Measurements from ENCODE around the gene ITIH1. TPM values are rescaled to one million over a fixed set of nuclear protein-coding genes. Genes with fewer than 3 reads are reported as not detected.

Gene ITIH1
- polyA plus RNA-seq, 2 of the 4 experiments (the other 2 are of a cell fraction): not detected

DNA sequence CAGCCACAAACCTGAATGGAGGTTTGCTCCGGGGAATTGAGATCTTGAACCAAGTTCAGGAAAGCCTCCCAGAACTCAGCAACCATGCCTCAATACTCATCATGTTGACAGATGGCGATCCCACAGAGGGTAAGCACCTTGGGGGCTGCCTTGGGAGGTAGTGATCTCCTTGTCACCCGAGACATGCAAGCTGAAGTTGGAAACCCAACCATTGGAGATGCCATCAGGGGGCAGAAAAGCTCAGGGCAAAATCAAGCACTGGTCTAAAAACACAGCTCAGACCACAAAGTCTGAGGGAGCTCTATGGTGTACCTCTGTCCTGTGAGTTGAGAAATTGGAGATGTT is 5.8 kb downstream of the ITIH1 start:
- FAIRE-seq: no peak
- Histone ChIP-seq H3K4me3 (no peak overlapping the region), H3K9me3 (no peaks in the 10 kb centered on the region), H3K27ac (no peak overlapping the region), H3K4me1 (no peaks in the 10 kb centered on the region), H3K4me2 (no peak overlapping the region)
- TF ChIP-seq CTCF (IDR thresholded peaks at IDR 0.05): no peak
- TF ChIP-seq, protein P1, sequence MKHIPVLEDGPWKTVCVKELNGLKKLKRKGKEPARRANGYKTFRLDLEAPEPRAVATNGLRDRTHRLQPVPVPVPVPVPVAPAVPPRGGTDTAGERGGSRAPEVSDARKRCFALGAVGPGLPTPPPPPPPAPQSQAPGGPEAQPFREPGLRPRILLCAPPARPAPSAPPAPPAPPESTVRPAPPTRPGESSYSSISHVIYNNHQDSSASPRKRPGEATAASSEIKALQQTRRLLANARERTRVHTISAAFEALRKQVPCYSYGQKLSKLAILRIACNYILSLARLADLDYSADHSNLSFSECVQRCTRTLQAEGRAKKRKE (CRISPR knock-in tag; IDR thresholded peaks at IDR 0.05; ENCODE audit: low read depth): no peak
- TF ChIP-seq FOSB (CRISPR knock-in tag; IDR thresholded peaks at IDR 0.05): no peak
- TF ChIP-seq HOXB13 (CRISPR knock-in tag; IDR thresholded peaks at IDR 0.05; ENCODE audit: low read depth): no peak
- TF ChIP-seq NFE2L2 (conservative IDR thresholded peaks at IDR 0.05; ENCODE audit: low read length): no peak
- TF ChIP-seq, protein P2, sequence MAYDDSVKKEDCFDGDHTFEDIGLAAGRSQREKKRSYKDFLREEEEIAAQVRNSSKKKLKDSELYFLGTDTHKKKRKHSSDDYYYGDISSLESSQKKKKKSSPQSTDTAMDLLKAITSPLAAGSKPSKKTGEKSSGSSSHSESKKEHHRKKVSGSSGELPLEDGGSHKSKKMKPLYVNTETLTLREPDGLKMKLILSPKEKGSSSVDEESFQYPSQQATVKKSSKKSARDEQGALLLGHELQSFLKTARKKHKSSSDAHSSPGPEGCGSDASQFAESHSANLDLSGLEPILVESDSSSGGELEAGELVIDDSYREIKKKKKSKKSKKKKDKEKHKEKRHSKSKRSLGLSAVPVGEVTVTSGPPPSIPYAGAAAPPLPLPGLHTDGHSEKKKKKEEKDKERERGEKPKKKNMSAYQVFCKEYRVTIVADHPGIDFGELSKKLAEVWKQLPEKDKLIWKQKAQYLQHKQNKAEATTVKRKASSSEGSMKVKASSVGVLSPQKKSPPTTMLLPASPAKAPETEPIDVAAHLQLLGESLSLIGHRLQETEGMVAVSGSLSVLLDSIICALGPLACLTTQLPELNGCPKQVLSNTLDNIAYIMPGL (CRISPR knock-in tag; IDR thresholded peaks at IDR 0.05; ENCODE audit: borderline replicate concordance): no peak
- TF ChIP-seq MAZ (IDR thresholded peaks at IDR 0.05; ENCODE audit: borderline replicate concordance, low read depth, low read length): no peak
- TF ChIP-seq TFCP2L1 (CRISPR knock-in tag; IDR thresholded peaks at IDR 0.05): no peak
- TF ChIP-seq, protein P3, sequence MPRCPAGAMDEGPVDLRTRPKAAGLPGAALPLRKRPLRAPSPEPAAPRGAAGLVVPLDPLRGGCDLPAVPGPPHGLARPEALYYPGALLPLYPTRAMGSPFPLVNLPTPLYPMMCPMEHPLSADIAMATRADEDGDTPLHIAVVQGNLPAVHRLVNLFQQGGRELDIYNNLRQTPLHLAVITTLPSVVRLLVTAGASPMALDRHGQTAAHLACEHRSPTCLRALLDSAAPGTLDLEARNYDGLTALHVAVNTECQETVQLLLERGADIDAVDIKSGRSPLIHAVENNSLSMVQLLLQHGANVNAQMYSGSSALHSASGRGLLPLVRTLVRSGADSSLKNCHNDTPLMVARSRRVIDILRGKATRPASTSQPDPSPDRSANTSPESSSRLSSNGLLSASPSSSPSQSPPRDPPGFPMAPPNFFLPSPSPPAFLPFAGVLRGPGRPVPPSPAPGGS (IDR thresholded peaks at IDR 0.05): no peak
- TF ChIP-seq ZNF302 (CRISPR knock-in tag; IDR thresholded peaks at IDR 0.05): no peak
- TF ChIP-seq PBX3 (IDR thresholded peaks at IDR 0.05): no peak
- TF ChIP-seq, protein P4, sequence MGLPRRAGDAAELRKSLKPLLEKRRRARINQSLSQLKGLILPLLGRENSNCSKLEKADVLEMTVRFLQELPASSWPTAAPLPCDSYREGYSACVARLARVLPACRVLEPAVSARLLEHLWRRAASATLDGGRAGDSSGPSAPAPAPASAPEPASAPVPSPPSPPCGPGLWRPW (IDR thresholded peaks at IDR 0.05): no peak
- TF ChIP-seq RAD21 (conservative IDR thresholded peaks at IDR 0.05 in 1 of 2, IDR thresholded peaks at IDR 0.05 in 1 of 2): no peak
- WGBS (ENCODE audit: missing lambda C conversion rate): 83% methylated on average over 1 of the region's 3 CpGs
- ATAC-seq: no peak; a peak in 1 of 6 replicates
- CTCF ChIA-PET: interaction anchor here (0.7 to 1.3 kb wide), 2 partner anchors 9 to 15 kb away, joined by 3 to 7 read pairs; no protein-coding TSS in a partner anchor
- POLR2A ChIA-PET: no interaction called here
- DNase-seq (ENCODE audit: low read depth in 1 of 2, low spot score in 1 of 2): no peak

GRCh38 chr3:52784021-52784621 is 6.7 kb downstream of the ITIH1 start:
- no peak for FAIRE-seq
- no peaks in the 10 kb centered on the region for H3K4me1 ChIP-seq
- TF ChIP-seq TP53 (CRISPR knock-in tag; IDR thresholded peaks at IDR 0.05): no peak
- TF ChIP-seq RFX5 (IDR thresholded peaks at IDR 0.05): no peak
- TF ChIP-seq MAZ (IDR thresholded peaks at IDR 0.05; ENCODE audit: borderline replicate concordance, low read depth, low read length): no peak
- TF ChIP-seq ZC3H11A (IDR thresholded peaks at IDR 0.05): no peak
- TF ChIP-seq HOXA7 (CRISPR knock-in tag; IDR thresholded peaks at IDR 0.05): no peak
- no peak for TF ChIP-seq HEYL (CRISPR knock-in tag; IDR thresholded peaks at IDR 0.05)
- no peak for TF ChIP-seq CHD2 (IDR thresholded peaks at IDR 0.05; ENCODE audit: low read length, partially characterized antibody)
- TF ChIP-seq FOXS1 (CRISPR knock-in tag; IDR thresholded peaks at IDR 0.05): no peak
- TF ChIP-seq ZFP36 (IDR thresholded peaks at IDR 0.05; ENCODE audit: borderline replicate concordance, partially characterized antibody): no peak
- no peak for TF ChIP-seq JUNB (IDR thresholded peaks at IDR 0.05)
- TF ChIP-seq, protein P1 (CRISPR knock-in tag; IDR thresholded peaks at IDR 0.05; ENCODE audit: low read depth): no peak
- TF ChIP-seq FOSB (CRISPR knock-in tag; IDR thresholded peaks at IDR 0.05): no peak
- no peak for TF ChIP-seq MAFK (IDR thresholded peaks at IDR 0.05; ENCODE audit: partially characterized antibody)
- no peak for TF ChIP-seq MYC (IDR thresholded peaks at IDR 0.05; ENCODE audit: borderline replicate concordance, low read length)
- TF ChIP-seq RCOR1 (IDR thresholded peaks at IDR 0.05; ENCODE audit: low read depth, low read length): no peak
- TF ChIP-seq KDM1A (IDR thresholded peaks at IDR 0.05; ENCODE audit: low read depth): no peak
- H3K9me3 ChIP-seq: no peaks in the 10 kb centered on the region
- no peak overlapping the region for H3K4me3 ChIP-seq
- no peak overlapping the region for H3K4me2 ChIP-seq
- no peak for ATAC-seq
- 27% methylated on average over 7 of the region's 18 CpGs for WGBS (ENCODE audit: missing lambda C conversion rate)
- no peak overlapping the region for H3K27ac ChIP-seq
- POLR2A ChIA-PET: no interaction called here
- CTCF ChIA-PET: interaction anchor here (0.7 kb wide), 1 partner anchor 16 kb away, joined by 3 read pairs; no protein-coding TSS in a partner anchor
- no peak for DNase-seq (ENCODE audit: low read depth in 1 of 2, low spot score in 1 of 2)

Data from A549 (cell line).